ENCODE measurements around the gene MMP24OS.
"Not testable (repeated sequence)": the region's sequence is repeated elsewhere in the genome, so short reads cannot be mapped to it uniquely, and the experiment has no call there.

The MMP24OS gene

GRCh38 chr20:35257175-35257909 is 20.6 kb downstream of the MMP24OS start:
- Histone ChIP-seq H3K27me3 (ENCODE audit: insufficient read depth, low read depth) (no peaks in the 10 kb centered on the region), H3K36me3 (ENCODE audit: insufficient read depth) (no peaks in the 10 kb centered on the region), H3K79me2 (ENCODE audit: insufficient read depth, low read depth) (no peaks in the 10 kb centered on the region), H3K4me3 (IDR thresholded peaks at IDR 0.05; ENCODE audit: insufficient read depth, low read depth, low read length) (no peak overlapping the region), H3K9ac (no peak overlapping the region), H4K20me1 (ENCODE audit: insufficient read depth) (no peaks in the 10 kb centered on the region), H3K27ac (no peak overlapping the region), H3K4me1 (ENCODE audit: low read depth, poor library complexity, severe bottlenecking) (peaks cover 1% of the 10 kb centered on the region), H3K4me2 (no peak overlapping the region), H2AFZ (ENCODE audit: low read depth) (no peak overlapping the region)
- no peak for TF ChIP-seq CTCF (conservative IDR thresholded peaks at IDR 0.05; ENCODE audit: low read depth, low read length)

GRCh38 chr20:35254448-35254999 is 23.4 kb downstream of the MMP24OS start:
- Histone ChIP-seq H3K4me3 (IDR thresholded peaks at IDR 0.05; ENCODE audit: insufficient read depth, low read depth, low read length) (no peak overlapping the region), H3K4me2 (no peak overlapping the region), H3K27ac (no peak overlapping the region), H3K27me3 (ENCODE audit: insufficient read depth, low read depth) (no peaks in the 10 kb centered on the region), H4K20me1 (ENCODE audit: insufficient read depth) (no peaks in the 10 kb centered on the region), H3K9ac (no peak overlapping the region), H3K79me2 (ENCODE audit: insufficient read depth, low read depth) (no peaks in the 10 kb centered on the region), H3K36me3 (ENCODE audit: insufficient read depth) (no peaks in the 10 kb centered on the region), H3K4me1 (ENCODE audit: low read depth, poor library complexity, severe bottlenecking) (peaks cover 7% of the 10 kb centered on the region), H2AFZ (ENCODE audit: low read depth) (no peak overlapping the region)
- no peak for TF ChIP-seq CTCF (conservative IDR thresholded peaks at IDR 0.05; ENCODE audit: low read depth, low read length)

- Histone ChIP-seq H3K79me2 (ENCODE audit: insufficient read depth, low read depth) (no peaks in the 10 kb centered on the region), H3K4me1 (ENCODE audit: low read depth, poor library complexity, severe bottlenecking) (peaks cover 7% of the 10 kb centered on the region), H3K27ac (no peak overlapping the region), H3K4me3 (IDR thresholded peaks at IDR 0.05; ENCODE audit: insufficient read depth, low read depth, low read length) (no peak overlapping the region), H2AFZ (ENCODE audit: low read depth) (no peak overlapping the region), H4K20me1 (ENCODE audit: insufficient read depth) (no peaks in the 10 kb centered on the region), H3K27me3 (ENCODE audit: insufficient read depth, low read depth) (no peaks in the 10 kb centered on the region), H3K9ac (no peak overlapping the region), H3K36me3 (ENCODE audit: insufficient read depth) (no peaks in the 10 kb centered on the region), H3K4me2 (no peak overlapping the region)
- TF ChIP-seq CTCF (conservative IDR thresholded peaks at IDR 0.05; ENCODE audit: low read depth, low read length) = no peak
These were observed 24.9 kb downstream of the MMP24OS start for GRCh38 chr20:35253010-35253409.

GRCh38 chr20:35252598-35252997 is 25.3 kb downstream of the MMP24OS start:
- not testable (repeated sequence) for H3K4me1 ChIP-seq (ENCODE audit: low read depth, poor library complexity, severe bottlenecking); H3K36me3 ChIP-seq (ENCODE audit: insufficient read depth); H4K20me1 ChIP-seq (ENCODE audit: insufficient read depth); H3K27me3 ChIP-seq (ENCODE audit: insufficient read depth, low read depth); H2AFZ ChIP-seq (ENCODE audit: low read depth); H3K4me3 ChIP-seq (IDR thresholded peaks at IDR 0.05; ENCODE audit: insufficient read depth, low read depth, low read length); H3K9ac ChIP-seq; H3K79me2 ChIP-seq (ENCODE audit: insufficient read depth, low read depth); H3K27ac ChIP-seq; H3K4me2 ChIP-seq

- Histone ChIP-seq H3K9ac (no peak overlapping the region), H3K4me2 (no peak overlapping the region), H3K36me3 (ENCODE audit: insufficient read depth) (no peaks in the 10 kb centered on the region), H3K79me2 (ENCODE audit: insufficient read depth, low read depth) (no peaks in the 10 kb centered on the region), H3K27ac (no peak overlapping the region), H3K4me1 (ENCODE audit: low read depth, poor library complexity, severe bottlenecking) (peaks cover 7% of the 10 kb centered on the region), H2AFZ (ENCODE audit: low read depth) (no peak overlapping the region), H3K4me3 (IDR thresholded peaks at IDR 0.05; ENCODE audit: insufficient read depth, low read depth, low read length) (no peak overlapping the region), H3K27me3 (ENCODE audit: insufficient read depth, low read depth) (no peaks in the 10 kb centered on the region), H4K20me1 (ENCODE audit: insufficient read depth) (no peaks in the 10 kb centered on the region)
- TF ChIP-seq CTCF (conservative IDR thresholded peaks at IDR 0.05; ENCODE audit: low read depth, low read length) = no peak
These were observed 25.9 kb downstream of the MMP24OS start for GRCh38 chr20:35252037-35252461.

Data from KMS-11 (cell line).